A549 (cell line): ENCODE results near the gene FARSB. TPM values are rescaled to one million over a fixed set of nuclear protein-coding genes. Genes with fewer than 3 reads are reported as not detected.

Experiments
- ATAC-seq, 2 experiments: fragments of 200-7000 bp in 1 of 2; fragments of >200 bp in 1 of 2; cut with Nextera tagmentation in 1 of 2; cut with Tn5 transposase in 1 of 2; 3 replicates each; pipeline versions ENCODE4 v1.8.0 to v1.9.1; 2018 to 2020; ENCODE audit warnings: mild to moderate bottlenecking in 1 of 2, moderate library complexity in 1 of 2
- CTCF ChIA-PET: fragments of 300-600 bp; sonication (Branson Sonifier 250); formaldehyde crosslinking; extraction: SDS; loops from one replicate; lab custom pipeline; 2021; ENCODE audit warnings: antibody characterized with exemption, inconsistent platforms; lab: Yijun Ruan, JAX
- POLR2A ChIA-PET: fragments of 350-600 bp; formaldehyde crosslinking; extraction: SDS; loops from one replicate; lab custom pipeline; 2021; ENCODE audit warnings: antibody characterized with exemption, inconsistent platforms; lab: Yijun Ruan, JAX
- DNase-seq, 2 experiments: peaks; one replicate each; pipeline versions ENCODE4 v3.0.0 to v3.0.0-alpha.2; 2011 to 2016; ENCODE audit warnings: low read depth in 1 of 2, low spot score in 1 of 2
- FAIRE-seq: peaks from 2 replicates; lab custom pipeline; 2011; peaks lifted over from hg19 to GRCh38; lab: Jason Lieb, UNC
- H3K27ac ChIP-seq, 2 experiments: fragments of >200 bp; sonication (Bioruptor Twin); formaldehyde crosslinking; 3 replicates each; pipeline ENCODE4 v1.5.1; 2016 to 2017
- H3K4me1 ChIP-seq: fragments of >200 bp; sonication (Bioruptor Twin); formaldehyde crosslinking; 3 replicates; pipeline ENCODE4 v1.6.1; 2016
- H3K4me2 ChIP-seq: fragments of >200 bp; sonication (Bioruptor Twin); formaldehyde crosslinking; 3 replicates; pipeline ENCODE4 v1.6.1; 2016
- H3K4me3 ChIP-seq: fragments of >200 bp; sonication (Bioruptor Twin); formaldehyde crosslinking; 3 replicates; pipeline ENCODE4 v1.5.1; 2016
- H3K9me3 ChIP-seq: fragments of >200 bp; sonication (Bioruptor Twin); formaldehyde crosslinking; 3 replicates; pipeline ENCODE4 v1.6.1; 2016
- ATOH8 ChIP-seq: fragments of 250-450 bp; sonication (Bioruptor Pico); IDR thresholded peaks from 2 replicates; pipeline ENCODE4 v1.5.0; 2020; ENCODE audit warnings: low read depth, mild to moderate bottlenecking, moderate library complexity
- BCL3 ChIP-seq: fragments of >200 bp; sonication (Bioruptor Twin); formaldehyde crosslinking; IDR thresholded peaks from 3 replicates; pipeline ENCODE4 v1.6.1; 2016
- CHD4 ChIP-seq: fragments of 200-600 bp; sonication (generic); IDR thresholded peaks from 2 replicates; pipeline ENCODE4 v1.6.1; 2016; ENCODE audit warnings: antibody characterized with exemption, mild to moderate bottlenecking, borderline replicate concordance
- CTCF ChIP-seq: fragments of >200 bp; sonication (Bioruptor Twin); formaldehyde crosslinking; IDR thresholded peaks from 3 replicates; pipeline ENCODE4 v1.5.1; 2016
- E2F6 ChIP-seq: IDR thresholded peaks from 2 replicates; pipeline ENCODE4 v1.6.1; 2012; ENCODE audit warnings: low read depth, borderline replicate concordance
- EHF ChIP-seq: fragments of 250-450 bp; sonication (Bioruptor Pico); IDR thresholded peaks from 2 replicates; pipeline ENCODE4 v1.5.0; 2020; ENCODE audit warnings: mild to moderate bottlenecking
- ESRRA ChIP-seq: fragments of 150-350 bp; IDR thresholded peaks from 2 replicates; pipeline ENCODE4 v1.6.1; 2014; ENCODE audit warnings: mild to moderate bottlenecking, low read length, borderline replicate concordance
- FOSB ChIP-seq: fragments of 250-450 bp; sonication (Bioruptor Pico); IDR thresholded peaks from 2 replicates; pipeline ENCODE4 v1.5.0; 2020; ENCODE audit warnings: mild to moderate bottlenecking, moderate library complexity
- FOXS1 ChIP-seq: fragments of 250-450 bp; sonication (Bioruptor Pico); IDR thresholded peaks from 2 replicates; pipeline ENCODE4 v1.5.0; 2020; ENCODE audit warnings: mild to moderate bottlenecking, moderate library complexity
- GATA3 ChIP-seq: IDR thresholded peaks from 2 replicates; pipeline ENCODE4 v1.6.1; 2012; ENCODE audit warnings: borderline replicate concordance
- HES2 ChIP-seq: fragments of >200 bp; sonication (Bioruptor Twin); formaldehyde crosslinking; IDR thresholded peaks from 2 replicates; pipeline ENCODE4 v1.6.1; 2016
- HMGXB4 ChIP-seq: fragments of 250-450 bp; sonication (Bioruptor Pico); IDR thresholded peaks from 2 replicates; pipeline ENCODE4 v1.5.0; 2021; ENCODE audit warnings: mild to moderate bottlenecking, moderate library complexity, borderline replicate concordance
- HOXB13 ChIP-seq: fragments of 250-450 bp; sonication (Bioruptor Pico); IDR thresholded peaks from 2 replicates; pipeline ENCODE4 v1.5.0; 2020; ENCODE audit warnings: low read depth, mild to moderate bottlenecking, moderate library complexity
- JUNB ChIP-seq: fragments of >200 bp; sonication (Bioruptor Twin); formaldehyde crosslinking; IDR thresholded peaks from 2 replicates; pipeline ENCODE4 v1.6.1; 2016
- NFE2L2 ChIP-seq: fragments of 150-350 bp; conservative IDR thresholded peaks from 2 replicates; pipeline ENCODE4 v1.6.1; 2014; ENCODE audit warnings: low read length
- NPAS2 ChIP-seq: fragments of 250-450 bp; sonication (Bioruptor Pico); IDR thresholded peaks from 2 replicates; pipeline ENCODE4 v1.8.0; 2022; ENCODE audit warnings: mild to moderate bottlenecking, moderate library complexity, borderline replicate concordance
- RAD21 ChIP-seq, 2 experiments: fragments of >200 bp in 1 of 2; sonication (Bioruptor Twin) in 1 of 2; formaldehyde crosslinking in 1 of 2; IDR thresholded peaks in 1 of 2; conservative IDR thresholded peaks in 1 of 2; 2 replicates in 1 of 2; 3 replicates in 1 of 2; pipeline ENCODE4 v1.6.1; 2012 to 2018; ENCODE audit warnings: inconsistent platforms in 1 of 2
- RARB ChIP-seq: fragments of 250-450 bp; sonication (Bioruptor Pico); IDR thresholded peaks from 2 replicates; pipeline ENCODE4 v1.8.0; 2021; ENCODE audit warnings: mild to moderate bottlenecking, moderate library complexity
- RCOR1 ChIP-seq: fragments of 150-350 bp; IDR thresholded peaks from 2 replicates; pipeline ENCODE4 v1.6.1; 2014; ENCODE audit warnings: antibody characterized with exemption, low read length, low read depth
- RNF2 ChIP-seq: fragments of 200-600 bp; sonication (generic); IDR thresholded peaks from 2 replicates; pipeline ENCODE4 v1.6.1; 2016; ENCODE audit warnings: low read depth, mild to moderate bottlenecking, antibody characterized with exemption, moderate library complexity, borderline replicate concordance
- SMC3 ChIP-seq: fragments of >200 bp; sonication (Bioruptor Twin); formaldehyde crosslinking; IDR thresholded peaks from 3 replicates; pipeline ENCODE4 v1.6.1; 2018; ENCODE audit warnings: inconsistent platforms
- SREBF2 ChIP-seq: fragments of 450-650 bp; IDR thresholded peaks from 2 replicates; pipeline ENCODE4 v1.6.1; 2014; ENCODE audit warnings: mild to moderate bottlenecking, moderate library complexity
- USF2 ChIP-seq: fragments of 450-650 bp; IDR thresholded peaks from 2 replicates; pipeline ENCODE4 v1.6.1; 2014; ENCODE audit warnings: antibody characterized with exemption
- WGBS: methylation state at CpG from one replicate; pipeline ENCODE4 v1.1.6; 2017; ENCODE audit errors: missing lambda C conversion rate; 5-methylcytosine and 5-hydroxymethylcytosine counted together
- polyA plus RNA-seq, 4 experiments: library from polyadenylated mRNA; depleted of rRNA in 3 of 4; stranded (reverse); fragments of >200 nt; fragmentation: RNase III in 1 of 4; extraction: RNeasy Plus Mini Kit Qiagen cat#74134 plus additional on column Dnase treatment in 1 of 4; gene quantifications; 2 replicates in 3 of 4; 3 replicates in 1 of 4; pipeline ENCODE4 v1.2.3, GENCODE V29; 2011 to 2017

FARSB gene
- polyA plus RNA-seq, 2 of the 4 experiments (the other 2 are of a cell fraction), result 41.0 to 77.4 TPM

GRCh38 chr2:222563106-222563718 lies 92.7 kb downstream of the FARSB start:
- ATAC-seq (no peak), DNase-seq (no peak), FAIRE-seq (no peak)
- H3K4me2 ChIP-seq, result no peak overlapping the region
- TF ChIP-seq CHD4 (no peak), ATOH8 (no peak), GATA3 (no peak)
- no peak overlapping the region for H3K4me3 ChIP-seq
- ChIA-PET POLR2A (no interaction called here), CTCF (no interaction called here)
- no peaks in the 10 kb centered on the region for H3K4me1 ChIP-seq
- WGBS, result 82% methylated on average over 11 of the region's 11 CpGs
- no peak overlapping the region for H3K27ac ChIP-seq
- H3K9me3 ChIP-seq, result no peaks in the 10 kb centered on the region

- H3K9me3 ChIP-seq, result no peaks in the 10 kb centered on the region
- no peak for TF ChIP-seq USF2
- TF ChIP-seq CTCF, result peak; percentile 65
- TF ChIP-seq FOSB (CRISPR knock-in tag), result no peak
- no peak for TF ChIP-seq E2F6
- TF ChIP-seq RAD21 (conservative IDR thresholded peaks at IDR 0.05 in 1 of 2, IDR thresholded peaks at IDR 0.05 in 1 of 2), result peak; percentile 68 to 72; a peak in 4 of 5 replicates
- no peak for TF ChIP-seq RARB
- TF ChIP-seq RCOR1, result no peak
- no peak for TF ChIP-seq RNF2
- TF ChIP-seq NPAS2 (CRISPR knock-in tag), result no peak
- TF ChIP-seq EHF (CRISPR knock-in tag), result no peak
- no peak for TF ChIP-seq FOXS1 (CRISPR knock-in tag)
- no peak for TF ChIP-seq HES2
- TF ChIP-seq JUNB, result no peak
- TF ChIP-seq NFE2L2, result no peak
- no peak for TF ChIP-seq CHD4
- TF ChIP-seq ESRRA, result no peak
- TF ChIP-seq BCL3, result no peak
- TF ChIP-seq HOXB13 (CRISPR knock-in tag), result no peak
- TF ChIP-seq SREBF2, result no peak
- peak; percentile 37; the same call in 2 of the 3 replicates for TF ChIP-seq SMC3
- no peak for TF ChIP-seq HMGXB4 (CRISPR knock-in tag)
- TF ChIP-seq, all 56 proteins: peak for 3
- H3K27ac ChIP-seq, result no peak overlapping the region
- no peak overlapping the region for H3K4me2 ChIP-seq
- no peak overlapping the region for H3K4me3 ChIP-seq
- WGBS, result 46% methylated on average over 6 of the region's 6 CpGs
- ATAC-seq (peak; percentile 64 to 83; a peak in 5 of 6 replicates), DNase-seq (peak; percentile 40 to 53), FAIRE-seq (no peak)
- H3K4me1 ChIP-seq, result no peaks in the 10 kb centered on the region
- ChIA-PET POLR2A (no interaction called here), CTCF (interaction anchor here (0.7 to 2.0 kb wide), 8 partner anchors 9 to 508 kb away, joined by 3 to 10 read pairs (median 5); no protein-coding TSS in a partner anchor)
Measured at GRCh38 chr2:222561817-222562645, 93.9 kb downstream of the FARSB start.
